Measurements from ENCODE around the gene PPP1R27.

GRCh38 chr17:81871387-81872230, 36.8 kb upstream of the PPP1R27 start:
- TF ChIP-seq RAD21 (conservative IDR thresholded peaks at IDR 0.05 in 1 of 2, IDR thresholded peaks at IDR 0.05 in 1 of 2), result no peak; a peak in 1 of 5 replicates
- no peak for TF ChIP-seq FOSL2 (IDR thresholded peaks at IDR 0.05)
- TF ChIP-seq FOSL2 (CRISPR knock-in tag; IDR thresholded peaks at IDR 0.05), result peak; percentile 39; the same call in 1 of the 2 replicates
- no peak; the same call in 2 of the 3 replicates for TF ChIP-seq CTCF (IDR thresholded peaks at IDR 0.05)
- TF ChIP-seq BCL3 (IDR thresholded peaks at IDR 0.05), result peak; percentile 71
- TF ChIP-seq BHLHE40 (IDR thresholded peaks at IDR 0.05; ENCODE audit: low read depth, low read length), result peak; percentile 98
- TF ChIP-seq POLR2A (IDR thresholded peaks at IDR 0.05; ENCODE audit: low read length), result peak; percentile 77
- no peak for TF ChIP-seq HDAC2 (IDR thresholded peaks at IDR 0.05)
- no peak for TF ChIP-seq NFE2L2 (conservative IDR thresholded peaks at IDR 0.05; ENCODE audit: low read length)
- no peak for TF ChIP-seq FOSB (CRISPR knock-in tag; IDR thresholded peaks at IDR 0.05)
- peak; percentile 99 for TF ChIP-seq MYC (IDR thresholded peaks at IDR 0.05; ENCODE audit: borderline replicate concordance, low read length)

Measured in A549 (cell line).